Endothelial cell of umbilical vein (primary cell): ENCODE measurements around the gene IRF2. TPM values are rescaled to one million over a fixed set of nuclear protein-coding genes. Genes with fewer than 3 reads are reported as not detected.

Source experiments
- BruUV-seq: library from RNA; stranded (reverse); fragments of 400-500 nt; replicated peaks from 2 replicates; lab custom pipeline; 2021; lab: Mats Ljungman, UMichigan
- CTCF ChIA-PET: fragments of 300-600, 350-600 bp; sonication (Branson Sonifier 250); formaldehyde crosslinking; loops from one replicate; lab custom pipeline; 2021; ENCODE audit warnings: antibody characterized with exemption, inconsistent platforms; lab: Charles Lee
- POLR2A ChIA-PET: fragments of 300-600, 350-600 bp; sonication (Branson Sonifier 250); formaldehyde crosslinking; loops from one replicate; lab custom pipeline; 2021; ENCODE audit warnings: antibody characterized with exemption, inconsistent platforms; lab: Charles Lee
- DNase-seq: peaks from one replicate; pipeline ENCODE4 v3.0.0-alpha.2; 2011; ENCODE audit warnings: low read depth, low spot score
- FAIRE-seq: peaks from 2 replicates; lab custom pipeline; 2011; peaks lifted over from hg19 to GRCh38; lab: Jason Lieb, UNC
- H2AFZ ChIP-seq: 2 replicates; pipeline ENCODE4 v1.6.0; 2012; ENCODE audit warnings: low read depth, low read length, control low read depth, inconsistent platforms
- H3K27ac ChIP-seq: 2 replicates; pipeline ENCODE4 v1.5.1; 2011; ENCODE audit warnings: low read depth, mild to moderate bottlenecking, control low read depth, low read length, moderate library complexity; ENCODE audit not compliant: insufficient read depth
- H3K27me3 ChIP-seq, 2 experiments: 2 replicates each; pipeline versions ENCODE4 v1.6.0 to v1.6.1; 2011; ENCODE audit warnings: low read length in 2 of 2, mixed read lengths in 1 of 2; ENCODE audit not compliant: control insufficient read depth in 2 of 2, insufficient read depth in 2 of 2
- H3K36me3 ChIP-seq, 2 experiments: 2 replicates in 1 of 2; 3 replicates in 1 of 2; pipeline ENCODE4 v1.5.1; 2011; ENCODE audit warnings: low read length in 2 of 2, mild to moderate bottlenecking in 1 of 2, moderate library complexity in 1 of 2; ENCODE audit not compliant: control insufficient read depth in 2 of 2, insufficient read depth in 2 of 2; ENCODE audit errors: extremely low read depth in 1 of 2
- H3K4me1 ChIP-seq: 3 replicates; pipeline ENCODE4 v1.5.1; 2011; ENCODE audit warnings: mild to moderate bottlenecking, low read length; ENCODE audit not compliant: control insufficient read depth, insufficient read depth; ENCODE audit errors: extremely low read depth
- H3K4me2 ChIP-seq: 2 replicates; pipeline ENCODE4 v1.6.1; 2011; ENCODE audit warnings: low read length, control low read depth, mixed read lengths; ENCODE audit not compliant: insufficient read depth
- H3K4me3 ChIP-seq, 3 experiments: fragments of 200-600 bp in 1 of 3; sonication (generic), shearing (Covaris generic) in 1 of 3; replicated peaks in 1 of 3; 2 replicates each; pipeline ENCODE4 v1.5.1; 2011 to 2016; ENCODE audit warnings: control low read depth in 3 of 3, low read length in 3 of 3, mild to moderate bottlenecking in 2 of 3, inconsistent platforms in 1 of 3, low read depth in 1 of 3, moderate library complexity in 1 of 3; ENCODE audit not compliant: insufficient read depth in 1 of 3
- H3K79me2 ChIP-seq: 2 replicates; pipeline ENCODE4 v1.6.0; 2012; ENCODE audit warnings: low read length, inconsistent platforms; ENCODE audit not compliant: control insufficient read depth, insufficient read depth
- H3K9ac ChIP-seq: replicated peaks from 2 replicates; pipeline ENCODE3; 2011; ENCODE audit warnings: low read length, control low read depth; ENCODE audit not compliant: insufficient read depth; ENCODE audit errors: extremely low read depth
- H3K9me1 ChIP-seq: replicated peaks from 3 replicates; pipeline ENCODE4 v1.6.0; 2011; ENCODE audit warnings: mild to moderate bottlenecking, low read length; ENCODE audit not compliant: control insufficient read depth, insufficient read depth; ENCODE audit errors: extremely low read depth
- H3K9me3 ChIP-seq: replicated peaks from 2 replicates; pipeline ENCODE4 v1.5.1; 2012; ENCODE audit warnings: low read length, inconsistent platforms; ENCODE audit not compliant: control insufficient read depth, insufficient read depth
- H4K20me1 ChIP-seq: replicated peaks from 2 replicates; pipeline ENCODE3; 2011; ENCODE audit warnings: mild to moderate bottlenecking, low read length; ENCODE audit not compliant: control insufficient read depth, insufficient read depth; ENCODE audit errors: extremely low read depth
- EZH2 ChIP-seq: IDR thresholded peaks from 2 replicates; pipeline ENCODE4 v1.6.1; 2012; ENCODE audit warnings: borderline replicate concordance, low read depth, mild to moderate bottlenecking, moderate library complexity, low read length, inconsistent platforms; ENCODE audit not compliant: severe bottlenecking
- FOS ChIP-seq: IDR thresholded peaks from 2 replicates; pipeline ENCODE4 v1.6.1; 2011; ENCODE audit warnings: mild to moderate bottlenecking, low read length, moderate library complexity, borderline replicate concordance; ENCODE audit not compliant: insufficient read depth
- GATA2 ChIP-seq: IDR thresholded peaks from 2 replicates; pipeline ENCODE4 v1.7.0; 2011; ENCODE audit warnings: low read depth, mild to moderate bottlenecking, moderate library complexity, mixed read lengths, low read length; ENCODE audit not compliant: insufficient read length, insufficient read depth
- JUN ChIP-seq: IDR thresholded peaks from 2 replicates; pipeline ENCODE4 v1.6.1; 2011; ENCODE audit warnings: borderline replicate concordance, low read depth; ENCODE audit not compliant: insufficient read length, insufficient read depth
- MYC ChIP-seq: IDR thresholded peaks from one replicate; pipeline ENCODE4 v1.6.1; 2011; ENCODE audit warnings: mild to moderate bottlenecking, low read depth, low read length
- POLR2A ChIP-seq: IDR thresholded peaks from 2 replicates; pipeline ENCODE4 v1.6.1; 2012; ENCODE audit warnings: low read depth, mild to moderate bottlenecking, control low read depth, low read length
- POLR2AphosphoS5 ChIP-seq: IDR thresholded peaks from 2 replicates; pipeline ENCODE4 v1.6.1; 2012; ENCODE audit warnings: low read depth, mild to moderate bottlenecking, control low read depth, low read length, moderate library complexity; ENCODE audit not compliant: insufficient read depth
- dilution Hi-C: fragments of 300-500 bp; cut with MboI; formaldehyde crosslinking; loops from one replicate; pipeline ENCODE4 v1.15.0; 2019; ENCODE audit warnings: low sequenced_read_pairs; ENCODE audit not compliant: extremely low pct_ligation_motif_present
- intact Hi-C: fragments of 100-400 bp; cut with micrococcal nuclease; formaldehyde crosslinking; loops from one replicate; pipeline ENCODE4 v1.10.0; 2022
- polyA plus RNA-seq, 4 experiments: library from polyadenylated mRNA; depleted of rRNA in 3 of 4; stranded (reverse) in 3 of 4; unstranded in 1 of 4; fragments of >200 nt; gene quantifications; 2 replicates each; pipeline versions ENCODE4 v1.2.1 to v1.2.3, GENCODE V29; 2011 to 2012; ENCODE audit warnings: missing spikeins in 1 of 4
- total RNA-seq: library from RNA; stranded (reverse); gene quantifications from 2 replicates; pipeline ENCODE4 v1.2.3, GENCODE V29; 2021
- TF ChIP-seq, protein P1 (sequence below): IDR thresholded peaks from 2 replicates; pipeline ENCODE4 v1.6.1; 2011; ENCODE audit not compliant: insufficient read depth, insufficient read length
- TF ChIP-seq, protein P2 (sequence below), 2 donors: IDR thresholded peaks; 1 replicate in 1 of 2; 2 replicates in 1 of 2; pipeline ENCODE4 v1.5.1; 2011; ENCODE audit warnings: low read length in 2 of 2, mild to moderate bottlenecking in 2 of 2, moderate library complexity in 2 of 2, control low read depth in 1 of 2, inconsistent platforms in 1 of 2, low read depth in 1 of 2; ENCODE audit not compliant: insufficient read depth in 1 of 2; ENCODE audit errors: extremely low read depth in 1 of 2

IRF2 gene
- total and polyA plus RNA-seq, 2 donors (not counting 3 experiments of a cell fraction or from before 2014, with no cell fraction given) = 26.9 to 27.6 TPM

DNA sequence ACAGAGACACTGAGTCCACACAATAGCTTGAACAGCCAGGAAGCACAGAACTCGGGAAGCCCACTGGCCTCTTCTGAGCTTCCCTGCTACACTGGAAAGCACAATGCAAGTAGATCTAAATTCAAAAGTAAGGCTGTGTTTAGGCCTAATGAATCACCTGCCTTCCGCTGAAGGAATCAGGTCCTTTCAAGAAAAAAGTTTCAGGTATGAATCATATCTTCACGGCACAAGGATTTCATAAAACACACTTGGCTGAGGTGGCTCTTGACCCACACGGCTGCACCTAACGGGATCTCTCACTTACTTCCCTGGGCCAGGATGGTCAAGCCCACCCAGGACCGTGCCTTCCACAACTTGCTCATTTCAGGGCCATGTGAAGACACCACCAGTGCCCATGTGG lies 59.3 kb downstream of the IRF2 start:
- ChIA-PET POLR2A (no interaction called here), CTCF (no interaction called here)
- Histone ChIP-seq H3K79me2 (no peaks in the 10 kb centered on the region), H3K4me3 (no peak overlapping the region), H3K4me2 (no peak overlapping the region), H3K36me3 (peaks cover 7 to 9% of the 10 kb centered on the region in 2 experiments), H3K9me3 (no peaks in the 10 kb centered on the region), H2AFZ (no peak overlapping the region), H4K20me1 (no peaks in the 10 kb centered on the region), H3K27ac (no peak overlapping the region), H3K27me3 (no peaks in the 10 kb centered on the region), H3K9me1 (no peaks in the 10 kb centered on the region), H3K4me1 (peaks cover 11% of the 10 kb centered on the region), H3K9ac (no peak overlapping the region)
- no peak for TF ChIP-seq JUN
- TF ChIP-seq MYC = no peak
- TF ChIP-seq FOS = no peak
- no peak for TF ChIP-seq POLR2AphosphoS5
- no peak for TF ChIP-seq POLR2A
- TF ChIP-seq, protein P1, sequence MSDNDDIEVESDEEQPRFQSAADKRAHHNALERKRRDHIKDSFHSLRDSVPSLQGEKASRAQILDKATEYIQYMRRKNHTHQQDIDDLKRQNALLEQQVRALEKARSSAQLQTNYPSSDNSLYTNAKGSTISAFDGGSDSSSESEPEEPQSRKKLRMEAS = no peak
- TF ChIP-seq, protein P2, sequence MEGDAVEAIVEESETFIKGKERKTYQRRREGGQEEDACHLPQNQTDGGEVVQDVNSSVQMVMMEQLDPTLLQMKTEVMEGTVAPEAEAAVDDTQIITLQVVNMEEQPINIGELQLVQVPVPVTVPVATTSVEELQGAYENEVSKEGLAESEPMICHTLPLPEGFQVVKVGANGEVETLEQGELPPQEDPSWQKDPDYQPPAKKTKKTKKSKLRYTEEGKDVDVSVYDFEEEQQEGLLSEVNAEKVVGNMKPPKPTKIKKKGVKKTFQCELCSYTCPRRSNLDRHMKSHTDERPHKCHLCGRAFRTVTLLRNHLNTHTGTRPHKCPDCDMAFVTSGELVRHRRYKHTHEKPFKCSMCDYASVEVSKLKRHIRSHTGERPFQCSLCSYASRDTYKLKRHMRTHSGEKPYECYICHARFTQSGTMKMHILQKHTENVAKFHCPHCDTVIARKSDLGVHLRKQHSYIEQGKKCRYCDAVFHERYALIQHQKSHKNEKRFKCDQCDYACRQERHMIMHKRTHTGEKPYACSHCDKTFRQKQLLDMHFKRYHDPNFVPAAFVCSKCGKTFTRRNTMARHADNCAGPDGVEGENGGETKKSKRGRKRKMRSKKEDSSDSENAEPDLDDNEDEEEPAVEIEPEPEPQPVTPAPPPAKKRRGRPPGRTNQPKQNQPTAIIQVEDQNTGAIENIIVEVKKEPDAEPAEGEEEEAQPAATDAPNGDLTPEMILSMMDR (IDR thresholded peaks at IDR 0.05; ENCODE audit: extremely low read depth in 1 of 2, insufficient read depth in 1 of 2, low read depth in 1 of 2, low read length in 2 of 2) = no peak
- TF ChIP-seq EZH2 = no peak
- no peak for TF ChIP-seq GATA2
- no TSS peak for BruUV-seq
- DNase-seq (no peak), FAIRE-seq (no peak)
- intact Hi-C loops = no loop called here
- dilution Hi-C loops = no loop called here
